Activated CD8-positive, alpha-beta memory T cell treated with anti-CD3 and anti-CD28 coated beads for 36 hours (primary cell): Measurements from ENCODE around the gene RAD52. TPM values are rescaled to one million over a fixed set of nuclear protein-coding genes. Genes with fewer than 3 reads are reported as not detected.

Experiments
- CTCF ChIA-PET: fragments of 350-600 bp; sonication (Branson Sonifier 250); formaldehyde crosslinking; loops from one replicate; lab custom pipeline; 2021; ENCODE audit warnings: antibody characterized with exemption; lab: Charles Lee
- POLR2A ChIA-PET: fragments of 350-600 bp; sonication (Branson Sonifier 250); formaldehyde crosslinking; loops from one replicate; lab custom pipeline; 2021; ENCODE audit warnings: antibody characterized with exemption; lab: Charles Lee
- total RNA-seq, 2 experiments: library from RNA; stranded (reverse); gene quantifications; one replicate each; pipeline ENCODE4 v1.2.3, GENCODE V29; 2021

RAD52 gene
- total RNA-seq, 2 experiments from 2014 or later: 12.8 to 14.6 TPM

GRCh38 chr12:897386-897785 lies 52.1 kb downstream of the RAD52 start:
- POLR2A ChIA-PET: no interaction called here
- CTCF ChIA-PET: no interaction called here

GRCh38 chr12:896031-896430 lies 53.5 kb downstream of the RAD52 start:
- POLR2A ChIA-PET: no interaction called here
- CTCF ChIA-PET: no interaction called here

GRCh38 chr12:894226-894625 lies 55.3 kb downstream of the RAD52 start:
- CTCF ChIA-PET: interaction anchor here (0.7 kb wide), 1 partner anchor 55 kb away, joined by 3 read pairs; the partner anchor contains the start of gene RAD52
- POLR2A ChIA-PET: no interaction called here

DNA sequence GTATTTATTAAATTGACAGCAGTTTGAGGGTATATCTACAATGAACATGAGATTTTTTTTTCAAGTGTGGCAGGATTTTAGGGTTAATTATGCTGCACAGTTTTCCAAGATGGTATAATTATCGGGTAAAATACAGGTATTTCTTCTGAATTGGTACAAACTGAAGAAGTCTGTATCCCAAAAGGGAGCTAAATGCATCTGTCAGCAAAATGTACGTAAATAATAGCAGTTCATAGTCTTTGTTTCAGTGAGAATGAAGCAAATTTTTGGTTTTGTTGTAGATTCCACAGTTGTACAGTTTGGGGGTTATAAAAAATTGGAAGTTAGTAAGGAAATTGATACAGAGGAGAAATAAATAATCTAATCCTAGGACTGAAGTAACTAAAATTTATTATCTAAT lies 63.3 kb downstream of the RAD52 start:
- ChIA-PET CTCF (no interaction called here), POLR2A (no interaction called here)

DNA sequence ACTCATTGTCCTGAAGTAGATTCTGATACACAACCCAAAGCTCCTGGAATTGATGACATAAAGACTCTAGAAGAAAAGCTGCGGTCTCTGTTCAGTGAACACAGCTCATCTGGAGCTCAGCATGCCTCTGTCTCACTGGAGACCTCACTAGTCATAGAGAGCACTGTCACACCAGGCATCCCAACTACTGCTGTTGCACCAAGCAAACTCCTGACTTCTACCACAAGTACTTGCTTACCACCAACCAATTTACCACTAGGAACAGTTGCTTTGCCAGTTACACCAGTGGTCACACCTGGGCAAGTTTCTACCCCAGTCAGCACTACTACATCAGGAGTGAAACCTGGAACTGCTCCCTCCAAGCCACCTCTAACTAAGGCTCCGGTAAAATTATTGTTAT lies 63.8 kb downstream of the RAD52 start:
- ChIA-PET CTCF (no interaction called here), POLR2A (no interaction called here)

GRCh38 chr12:884746-885414 lies 64.6 kb downstream of the RAD52 start:
- CTCF ChIA-PET: no interaction called here
- POLR2A ChIA-PET: no interaction called here

- CTCF ChIA-PET: no interaction called here
Measured at GRCh38 chr12:880656-881055, 68.8 kb downstream of the RAD52 start.

GRCh38 chr12:879641-880040 lies 69.9 kb downstream of the RAD52 start:
- ChIA-PET POLR2A (no interaction called here), CTCF (interaction anchor here (1.3 kb wide), 1 partner anchor 309 kb away, joined by 3 read pairs; no protein-coding TSS in a partner anchor)

More at GRCh38 chr12:880656-881055, 68.8 kb downstream of the RAD52 start:
- POLR2A ChIA-PET: no interaction called here

- ChIA-PET CTCF (interaction anchor here (1.2 to 1.5 kb wide), 2 partner anchors 60 to 420 kb away, joined by 3 to 4 read pairs; no protein-coding TSS in a partner anchor), POLR2A (no interaction called here)
Measured at GRCh38 chr12:873954-874353, 75.5 kb downstream of the RAD52 start.

DNA sequence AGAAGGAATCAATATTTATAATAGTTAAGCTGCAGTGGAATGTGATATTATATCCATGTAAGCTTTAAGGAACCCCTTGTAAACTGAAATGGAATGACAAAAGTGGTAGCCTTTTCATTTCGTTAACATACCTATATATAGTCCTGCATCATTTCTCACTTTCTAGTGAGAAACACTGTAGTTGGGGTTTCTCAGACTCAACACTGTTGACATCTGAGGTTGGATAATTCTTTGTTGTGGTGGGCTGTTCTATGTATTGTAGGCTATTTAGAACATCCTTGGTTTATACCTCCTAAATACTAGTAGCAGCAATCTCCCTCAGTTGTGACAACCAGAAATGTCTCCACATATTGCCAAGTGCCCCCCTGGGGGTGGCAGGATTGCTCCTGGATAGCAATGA lies 79.1 kb downstream of the RAD52 start:
- POLR2A ChIA-PET: no interaction called here
- CTCF ChIA-PET: interaction anchor here (0.5 kb wide), 1 partner anchor 260 kb away, joined by 3 read pairs; no protein-coding TSS in a partner anchor

DNA sequence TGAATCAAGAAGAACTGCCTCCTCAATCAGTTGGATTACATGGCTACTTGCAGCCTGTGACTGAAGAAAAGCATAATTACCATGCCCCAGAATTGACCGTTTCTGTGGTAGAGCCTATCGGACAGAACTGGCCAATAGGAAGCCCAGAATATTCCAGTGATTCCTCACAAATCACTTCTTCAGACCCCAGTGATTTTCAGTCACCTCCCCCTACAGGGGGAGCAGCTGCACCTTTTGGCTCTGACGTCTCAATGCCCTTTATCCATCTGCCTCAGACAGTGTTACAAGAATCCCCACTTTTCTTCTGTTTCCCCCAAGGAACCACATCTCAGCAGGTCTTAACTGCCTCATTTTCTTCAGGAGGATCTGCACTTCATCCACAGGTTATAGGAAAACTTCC lies 80.8 kb downstream of the RAD52 start:
- ChIA-PET CTCF (no interaction called here), POLR2A (no interaction called here)

DNA sequence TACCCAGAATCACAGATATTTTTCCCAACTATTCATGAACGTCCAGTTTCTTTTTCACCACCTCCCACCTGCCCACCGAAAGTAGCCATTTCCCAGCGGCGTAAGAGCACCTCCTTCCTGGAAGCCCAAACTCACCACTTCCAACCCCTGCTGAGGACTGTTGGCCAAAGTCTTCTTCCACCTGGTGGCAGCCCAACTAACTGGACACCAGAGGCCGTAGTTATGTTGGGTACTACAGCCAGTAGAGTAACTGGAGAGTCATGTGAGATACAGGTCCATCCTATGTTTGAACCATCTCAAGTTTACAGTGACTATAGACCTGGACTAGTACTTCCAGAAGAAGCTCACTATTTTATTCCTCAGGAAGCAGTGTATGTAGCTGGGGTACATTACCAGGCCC lies 81.6 kb downstream of the RAD52 start:
- ChIA-PET CTCF (no interaction called here), POLR2A (no interaction called here)

- CTCF ChIA-PET: no interaction called here
- POLR2A ChIA-PET: no interaction called here
Measured at GRCh38 chr12:865614-866013, 83.9 kb downstream of the RAD52 start.

- POLR2A ChIA-PET: no interaction called here
- CTCF ChIA-PET: interaction anchor here (0.8 to 1.3 kb wide), 2 partner anchors 49 to 86 kb away, joined by 3 read pairs; partner anchors contain the start of gene RAD52
Measured at GRCh38 chr12:863285-863684, 86.2 kb downstream of the RAD52 start.

GRCh38 chr12:862303-862911 lies 87.1 kb downstream of the RAD52 start:
- CTCF ChIA-PET: interaction anchor here (0.8 to 1.3 kb wide), 2 partner anchors 48 to 87 kb away, joined by 3 read pairs; partner anchors contain the start of gene RAD52
- POLR2A ChIA-PET: no interaction called here

Other genes with a start within 250 kb of the RAD52 start
- gene WNK1, start 197.1 kb downstream of the RAD52 start, total RNA-seq: 100 to 1,000 TPM; 150 to 155 TPM
- 10 to 100 TPM; 24.2 to 25.8 TPM for gene ERC1, start 41.5 kb upstream of the RAD52 start, total RNA-seq